Measurements from ENCODE around the gene ZNF792.

ZNF792 gene

GRCh38 chr19:34991542-34992333 is 27.7 kb upstream of the ZNF792 start:
- no peak overlapping the region for H3K4me3 Mint-ChIP-seq
- H3K9me3 Mint-ChIP-seq, result peaks cover 7% of the 10 kb centered on the region
- H3K27ac Mint-ChIP-seq, result peak overlapping the region; percentile 92
- H3K4me1 Mint-ChIP-seq (ENCODE audit: low read depth), result peaks cover 87% of the 10 kb centered on the region
- no peaks in the 10 kb centered on the region for H3K27me3 Mint-ChIP-seq
- no peak for DNase-seq
- peaks cover 7% of the 10 kb centered on the region for H3K36me3 Mint-ChIP-seq (ENCODE audit: low read depth)

- Mint-ChIP-seq H3K27me3 (no peaks in the 10 kb centered on the region), H3K36me3 (ENCODE audit: low read depth) (peaks cover 7% of the 10 kb centered on the region), H3K4me1 (ENCODE audit: low read depth) (peaks cover 81% of the 10 kb centered on the region), H3K4me3 (peak overlapping the region; percentile 39), H3K27ac (peak overlapping the region; percentile 92), H3K9me3 (peaks cover 7% of the 10 kb centered on the region)
- DNase-seq, result peak; percentile 67
Measured at GRCh38 chr19:34990578-34991192, 26.7 kb upstream of the ZNF792 start.

DNA sequence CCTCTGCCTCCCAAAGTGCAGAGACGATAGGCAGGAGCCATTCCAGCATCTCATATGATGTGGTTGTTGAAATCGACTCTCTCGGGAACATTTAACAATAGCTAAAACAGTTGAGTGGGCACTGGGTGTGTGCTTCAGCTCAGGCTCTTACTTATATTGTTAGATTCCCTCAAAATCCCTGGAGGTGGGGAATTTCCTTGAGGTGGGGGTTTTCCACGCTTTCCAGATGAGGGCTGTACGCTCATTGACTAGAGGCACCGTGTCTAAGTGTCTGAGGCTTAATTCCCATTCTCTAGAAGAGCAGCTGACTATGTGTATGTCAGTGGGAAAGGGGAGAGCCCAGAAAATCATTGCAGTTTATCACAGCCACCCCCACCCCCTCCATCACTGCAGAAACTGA is 25.3 kb upstream of the ZNF792 start:
- Mint-ChIP-seq H3K4me1 (ENCODE audit: low read depth) (peaks cover 77% of the 10 kb centered on the region), H3K9me3 (peaks cover 7% of the 10 kb centered on the region), H3K27ac (peak overlapping the region; percentile 92), H3K4me3 (no peak overlapping the region), H3K36me3 (ENCODE audit: low read depth) (peaks cover 8% of the 10 kb centered on the region), H3K27me3 (no peaks in the 10 kb centered on the region)
- no peak for DNase-seq

DNA sequence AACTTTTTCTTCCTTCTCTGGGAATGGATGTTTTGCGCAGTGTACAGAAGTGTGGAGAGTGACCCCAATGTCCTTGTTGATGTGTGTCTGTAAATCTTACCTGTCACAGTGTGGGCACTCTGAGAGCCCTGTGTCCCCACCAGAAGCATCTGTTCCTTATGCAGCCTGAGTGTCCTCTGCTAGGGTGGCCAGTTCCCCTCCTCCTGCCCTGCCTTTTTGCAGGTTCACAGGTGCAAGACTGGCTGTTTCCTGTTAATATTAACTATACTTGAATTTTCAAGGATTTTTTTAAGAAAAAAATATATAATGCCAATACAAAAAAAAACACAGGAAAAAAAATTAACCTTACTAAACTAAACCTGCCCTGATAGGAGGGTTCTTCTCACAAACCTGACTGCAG is 24.1 kb upstream of the ZNF792 start:
- Mint-ChIP-seq H3K9me3 (peaks cover 7% of the 10 kb centered on the region), H3K4me1 (ENCODE audit: low read depth) (peaks cover 77% of the 10 kb centered on the region), H3K36me3 (ENCODE audit: low read depth) (peaks cover 8% of the 10 kb centered on the region), H3K4me3 (peak overlapping the region; percentile 23), H3K27me3 (no peaks in the 10 kb centered on the region), H3K27ac (peak overlapping the region; percentile 57)
- no peak for DNase-seq

DNA sequence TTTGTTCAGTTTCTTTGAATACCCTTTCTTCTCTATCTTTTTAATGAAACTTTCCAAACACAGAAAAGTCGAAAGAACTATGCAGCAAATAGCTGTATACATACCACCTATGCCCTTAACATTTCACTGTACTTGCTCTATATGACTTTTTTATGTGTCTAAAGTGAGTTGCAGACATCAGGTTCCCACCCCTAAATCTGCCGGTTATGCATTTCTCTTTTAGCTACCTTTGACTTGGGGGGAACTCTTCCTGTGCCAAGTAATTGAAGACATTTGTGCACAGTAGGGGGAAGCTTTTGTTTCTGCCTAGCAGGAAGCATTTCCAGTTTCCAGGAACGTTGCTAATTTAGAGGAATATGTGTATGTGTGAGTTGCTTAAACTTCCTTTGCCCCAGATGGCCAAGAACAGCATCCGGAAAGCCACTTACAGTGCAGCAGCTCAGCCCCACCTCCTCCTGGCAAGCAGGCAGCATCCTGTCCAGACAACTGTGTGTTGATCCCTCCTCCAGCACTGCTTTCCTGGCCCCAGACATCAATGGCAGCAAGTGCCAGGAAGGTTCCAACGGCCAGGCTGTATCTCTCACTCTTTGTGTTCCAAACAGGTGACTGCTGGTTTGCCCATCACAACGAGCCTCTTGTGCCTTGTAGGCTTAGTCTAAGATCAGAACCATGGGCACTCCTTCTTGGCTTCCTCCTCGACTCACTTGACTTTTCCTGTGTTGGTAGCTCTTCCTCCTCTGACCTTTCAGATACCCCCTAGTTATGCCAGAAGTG is 21.4 kb upstream of the ZNF792 start:
- Mint-ChIP-seq H3K36me3 (ENCODE audit: low read depth) (peaks cover 2% of the 10 kb centered on the region), H3K4me3 (peak overlapping the region; percentile 74), H3K27ac (peak overlapping the region; percentile 81), H3K9me3 (no peaks in the 10 kb centered on the region), H3K4me1 (ENCODE audit: low read depth) (peaks cover 55% of the 10 kb centered on the region), H3K27me3 (no peaks in the 10 kb centered on the region)
- DNase-seq, result no peak

DNA sequence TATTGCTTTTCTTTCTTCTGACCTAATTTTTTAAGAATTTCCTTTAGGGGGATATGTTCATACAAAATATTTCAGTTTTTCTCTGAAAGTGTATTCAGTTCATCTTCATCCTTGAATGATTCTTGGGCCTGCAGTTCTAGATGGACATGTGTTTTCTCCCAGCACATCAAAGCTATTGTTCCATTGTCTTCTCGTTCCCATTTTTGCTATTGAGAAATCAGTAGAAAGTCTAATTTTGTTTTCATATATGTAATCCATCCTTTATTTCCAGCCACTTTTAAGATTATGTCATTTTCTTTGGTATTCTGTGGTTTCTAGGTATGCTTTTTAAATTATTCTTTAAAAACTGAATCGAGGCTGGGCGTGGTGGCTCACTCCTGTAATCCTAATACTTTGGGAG is 20.3 kb upstream of the ZNF792 start:
- Mint-ChIP-seq H3K27ac (no peak overlapping the region), H3K36me3 (ENCODE audit: low read depth) (peaks cover 2% of the 10 kb centered on the region), H3K4me1 (ENCODE audit: low read depth) (peaks cover 44% of the 10 kb centered on the region), H3K9me3 (no peaks in the 10 kb centered on the region), H3K27me3 (no peaks in the 10 kb centered on the region), H3K4me3 (no peak overlapping the region)
- no peak for DNase-seq

GRCh38 chr19:34983786-34984185 is 19.8 kb upstream of the ZNF792 start:
- Mint-ChIP-seq H3K27me3 (no peaks in the 10 kb centered on the region), H3K36me3 (ENCODE audit: low read depth) (peaks cover 2% of the 10 kb centered on the region), H3K4me3 (no peak overlapping the region), H3K4me1 (ENCODE audit: low read depth) (peaks cover 39% of the 10 kb centered on the region), H3K9me3 (no peaks in the 10 kb centered on the region), H3K27ac (no peak overlapping the region)
- DNase-seq, result no peak

GRCh38 chr19:34982275-34982674 is 18.2 kb upstream of the ZNF792 start:
- no peak for DNase-seq
- Mint-ChIP-seq H3K27ac (no peak overlapping the region), H3K36me3 (ENCODE audit: low read depth) (peaks cover 2% of the 10 kb centered on the region), H3K9me3 (no peaks in the 10 kb centered on the region), H3K4me3 (no peak overlapping the region), H3K27me3 (no peaks in the 10 kb centered on the region), H3K4me1 (ENCODE audit: low read depth) (peaks cover 27% of the 10 kb centered on the region)

- Mint-ChIP-seq H3K36me3 (ENCODE audit: low read depth) (no peaks in the 10 kb centered on the region), H3K4me1 (ENCODE audit: low read depth) (peaks cover 23% of the 10 kb centered on the region), H3K4me3 (no peak overlapping the region), H3K27me3 (no peaks in the 10 kb centered on the region), H3K27ac (no peak overlapping the region), H3K9me3 (peaks cover 4% of the 10 kb centered on the region)
- DNase-seq, result peak; percentile 14
Measured at GRCh38 chr19:34979819-34980640, 16.0 kb upstream of the ZNF792 start.

GRCh38 chr19:34976611-34977010 is 12.6 kb upstream of the ZNF792 start:
- no peaks in the 10 kb centered on the region for H3K27me3 Mint-ChIP-seq
- peaks cover 35% of the 10 kb centered on the region for H3K4me1 Mint-ChIP-seq (ENCODE audit: low read depth)
- peaks cover 4% of the 10 kb centered on the region for H3K9me3 Mint-ChIP-seq
- H3K4me3 Mint-ChIP-seq, result no peak overlapping the region
- DNase-seq, result no peak
- H3K27ac Mint-ChIP-seq, result no peak overlapping the region
- no peaks in the 10 kb centered on the region for H3K36me3 Mint-ChIP-seq (ENCODE audit: low read depth)

GRCh38 chr19:34975056-34975455 is 11.0 kb upstream of the ZNF792 start:
- H3K9me3 Mint-ChIP-seq, result peaks cover 4% of the 10 kb centered on the region
- peaks cover 35% of the 10 kb centered on the region for H3K4me1 Mint-ChIP-seq (ENCODE audit: low read depth)
- no peaks in the 10 kb centered on the region for H3K36me3 Mint-ChIP-seq (ENCODE audit: low read depth)
- H3K27me3 Mint-ChIP-seq, result no peaks in the 10 kb centered on the region
- peak overlapping the region; percentile 64 for H3K27ac Mint-ChIP-seq
- H3K4me3 Mint-ChIP-seq, result no peak overlapping the region
- no peak for DNase-seq

DNA sequence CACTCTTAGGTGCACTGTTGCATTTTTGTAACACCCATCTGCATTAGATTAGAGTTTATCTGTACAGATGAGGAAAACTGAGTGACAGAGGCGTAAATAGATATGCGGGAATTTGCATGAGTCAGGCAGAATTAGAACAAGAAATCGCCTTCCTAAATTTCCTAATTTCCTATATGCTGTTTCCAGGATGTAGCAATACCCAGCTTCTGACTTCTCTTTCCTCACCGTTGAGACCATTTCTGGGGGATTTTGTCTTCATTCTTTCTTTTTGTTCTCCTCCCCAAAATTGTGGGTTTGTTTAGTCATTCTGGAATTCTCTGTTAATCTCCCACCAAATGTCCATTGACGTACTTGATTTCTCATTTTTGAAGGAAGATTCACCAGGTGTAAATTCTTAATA is 10.6 kb upstream of the ZNF792 start:
- no peaks in the 10 kb centered on the region for H3K36me3 Mint-ChIP-seq (ENCODE audit: low read depth)
- peaks cover 35% of the 10 kb centered on the region for H3K4me1 Mint-ChIP-seq (ENCODE audit: low read depth)
- H3K27ac Mint-ChIP-seq, result peak overlapping the region; percentile 64
- no peaks in the 10 kb centered on the region for H3K27me3 Mint-ChIP-seq
- no peak for DNase-seq
- no peak overlapping the region for H3K4me3 Mint-ChIP-seq
- H3K9me3 Mint-ChIP-seq, result peaks cover 4% of the 10 kb centered on the region

DNA sequence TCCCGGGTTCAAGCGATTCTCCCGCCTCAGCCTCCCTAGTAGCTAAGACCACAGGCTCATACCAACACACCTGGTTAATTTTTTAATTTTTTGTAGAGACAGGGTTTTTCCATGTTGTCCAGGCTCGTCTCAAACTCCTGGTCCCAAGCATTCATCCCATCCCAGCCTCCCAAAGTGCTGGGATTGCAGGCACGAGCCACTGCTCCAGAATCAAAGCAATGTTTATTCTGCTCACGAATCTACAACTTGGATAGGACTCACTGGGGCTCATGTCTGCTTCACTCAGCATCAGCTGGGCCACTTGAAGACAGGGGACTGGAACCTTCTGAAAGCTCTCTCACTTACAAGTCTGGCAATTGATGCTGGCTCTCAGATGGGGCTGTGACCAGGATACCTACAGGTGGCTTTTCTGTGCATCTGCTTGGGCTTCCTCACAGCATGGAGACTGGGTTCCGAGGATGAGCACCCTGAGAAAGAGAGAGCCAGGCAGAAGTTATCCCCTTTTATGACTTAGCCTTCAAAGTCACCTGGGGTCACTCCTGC is 8.2 kb upstream of the ZNF792 start:
- H3K9me3 Mint-ChIP-seq, result peaks cover 12% of the 10 kb centered on the region
- H3K36me3 Mint-ChIP-seq (ENCODE audit: low read depth), result no peaks in the 10 kb centered on the region

More for the DNA sequence above, 8.2 kb upstream of the ZNF792 start:
- Mint-ChIP-seq H3K27me3 (no peaks in the 10 kb centered on the region), H3K4me3 (no peak overlapping the region), H3K27ac (no peak overlapping the region), H3K4me1 (ENCODE audit: low read depth) (peaks cover 35% of the 10 kb centered on the region)
- DNase-seq, result no peak

All from activated T-cell treated with anti-CD3 and anti-CD28 coated beads, Interleukin-2, amount 50 U/mL, for 24 hours (primary cell).